ENCODE data around the gene GSTM4. TPM values are rescaled to one million over a fixed set of nuclear protein-coding genes. Genes with fewer than 3 reads are reported as not detected.

Gene GSTM4
- total and polyA plus RNA-seq, 2 of the 8 experiments (the other 6 are each of a cell fraction or from before 2014, with no cell fraction given), result 11.3 to 31.4 TPM

GRCh38 chr1:109649491-109649914 is 6.4 kb upstream of the GSTM4 start:
- ChIA-PET POLR2A (ENCODE audit: partially characterized antibody) (interaction anchor here (0.6 to 1.8 kb wide), 4 partner anchors 9 to 532 kb away, joined by 3 read pairs; no protein-coding TSS in a partner anchor), CTCF (ENCODE audit: partially characterized antibody) (interaction anchor here (0.8 to 11.8 kb wide), 12 partner anchors 9 to 124 kb away, joined by 3 to 185 read pairs (median 4); partner anchors contain the start of genes GSTM1 and GSTM2)
- Histone ChIP-seq H3K56ac (replicated peaks; ENCODE audit: insufficient read length, low read depth, low read length) (no peak overlapping the region), H3K23me2 (ENCODE audit: low read depth, low read length) (no peaks in the 10 kb centered on the region), H2BK12ac (ENCODE audit: low read depth, low read length) (no peak overlapping the region), H2BK20ac (ENCODE audit: low read length) (no peak overlapping the region), H3K14ac (ENCODE audit: insufficient read length) (no peak overlapping the region), H3K9ac (replicated peaks in 1 of 4; ENCODE audit: extremely low read depth in 1 of 4, low read depth in 3 of 4, low read length in 3 of 4) (no peak overlapping the region), H3K9me3 (ENCODE audit: insufficient read depth in 2 of 2, low read depth in 1 of 2, low read length in 1 of 2) (no peaks in the 10 kb centered on the region), H2BK120ac (replicated peaks; ENCODE audit: low read depth, low read length) (no peak overlapping the region), H3K27me3 (replicated peaks in 1 of 4; ENCODE audit: control insufficient read depth in 3 of 4, extremely low read depth in 1 of 4, insufficient read depth in 3 of 4, low read length in 3 of 4) (peaks cover 0 to 2% (median 2%) of the 10 kb centered on the region in 4 experiments; a peak in 6 of 7 replicates), H4K91ac (replicated peaks; ENCODE audit: insufficient read length, low read length) (no peak overlapping the region), H3K18ac (ENCODE audit: extremely low read depth, low read length) (no peak overlapping the region), H3K4me2 (ENCODE audit: insufficient read depth in 1 of 2, low read depth in 2 of 2, low read length in 2 of 2) (no peak overlapping the region), H3K4me1 (replicated peaks in 1 of 4; ENCODE audit: control insufficient read depth in 3 of 4, insufficient read depth in 4 of 4, low read length in 3 of 4) (no peaks in the 10 kb centered on the region), H2AK5ac (ENCODE audit: low read depth, low read length) (no peak overlapping the region), H3K27ac (ENCODE audit: low read depth, low read length) (no peak overlapping the region), H4K5ac (ENCODE audit: insufficient read length, low read depth, low read length) (no peak overlapping the region), H3K79me1 (ENCODE audit: low read depth, low read length) (no peaks in the 10 kb centered on the region), H2BK5ac (ENCODE audit: low read depth, low read length) (no peak overlapping the region), H3K79me2 (ENCODE audit: control insufficient read depth in 1 of 2, insufficient read depth in 2 of 2, low read length in 2 of 2) (no peaks in the 10 kb centered on the region), H2BK15ac (ENCODE audit: low read length) (no peak overlapping the region), H4K8ac (ENCODE audit: extremely low read depth, insufficient read depth, low read length) (no peak overlapping the region), H3K4me3 (ENCODE audit: extremely low read depth in 1 of 4, insufficient read depth in 2 of 4, low read depth in 3 of 4, low read length in 4 of 4) (no peak overlapping the region), H4K20me1 (replicated peaks in 1 of 2; ENCODE audit: control insufficient read depth in 1 of 2, insufficient read depth in 2 of 2, low read length in 2 of 2) (no peaks in the 10 kb centered on the region), H3K4ac (replicated peaks; ENCODE audit: insufficient read length, low read depth, low read length) (no peak overlapping the region), H2AFZ (ENCODE audit: low read length) (no peak overlapping the region), H3K36me3 (ENCODE audit: control insufficient read depth in 2 of 4, insufficient read depth in 4 of 4, low read length in 3 of 4) (no peaks in the 10 kb centered on the region), H3K23ac (ENCODE audit: insufficient read length) (no peak overlapping the region)
- FAIRE-seq, result no peak
- 84% methylated on average over 4 of the region's 4 CpGs; no CpG with 5 or more reads in 1 of the 2 experiments for WGBS, 2 experiments (ENCODE audit: extremely low coverage in 1 of 2, insufficient coverage in 1 of 2, insufficient read length in 1 of 2, insufficient replicate concordance in 2 of 2, low coverage in 1 of 2, low lambda C conversion rate in 2 of 2, missing lambda C conversion rate in 1 of 2)
- DNase-seq (ENCODE audit: low read depth in 1 of 2, low spot score in 2 of 2), result no peak
- TF ChIP-seq RFX5 (IDR thresholded peaks at IDR 0.05; ENCODE audit: borderline replicate concordance, low read depth, low read length) (no peak), KDM1A (IDR thresholded peaks at IDR 0.05; ENCODE audit: borderline replicate concordance, low read length) (no peak), EP300 (IDR thresholded peaks at IDR 0.05; ENCODE audit: borderline replicate concordance in 1 of 2, low read depth in 2 of 2, low read length in 2 of 2) (no peak), TBP (IDR thresholded peaks at IDR 0.05; ENCODE audit: low read depth, low read length) (no peak), HDAC2 (IDR thresholded peaks at IDR 0.05; ENCODE audit: borderline replicate concordance in 1 of 2, low read depth in 2 of 2, low read length in 2 of 2) (no peak), EZH2 (IDR thresholded peaks at IDR 0.05; ENCODE audit: low read depth, low read length, severe bottlenecking) (no peak), SIX5 (IDR thresholded peaks at IDR 0.05; ENCODE audit: low read depth, low read length) (no peak), SP2 (IDR thresholded peaks at IDR 0.05; ENCODE audit: low read length) (no peak), CTBP2 (IDR thresholded peaks at IDR 0.05; ENCODE audit: borderline replicate concordance, insufficient read depth, insufficient read length, low read length) (no peak), RXRA (IDR thresholded peaks at IDR 0.05; ENCODE audit: insufficient read depth, low read depth, low read length) (no peak), TEAD4 (IDR thresholded peaks at IDR 0.05; ENCODE audit: low read depth, low read length) (no peak), BRCA1 (IDR thresholded peaks at IDR 0.05; ENCODE audit: low read depth, low read length) (no peak), SRF (IDR thresholded peaks at IDR 0.05; ENCODE audit: low read depth, low read length) (no peak)
